Skin of body (tissue), 2 donors: ENCODE results near the gene CPN2. TPM values are rescaled to one million over a fixed set of nuclear protein-coding genes. Genes with fewer than 3 reads are reported as not detected.

Experiments used
- DNase-seq: peaks from one replicate; lab custom pipeline; 2025; lab: John Stamatoyannopoulos, UW
- total RNA-seq: library from RNA; depleted of rRNA; stranded (reverse); fragments of >200 nt; gene quantifications from one replicate; pipeline ENCODE4 v1.2.3, GENCODE V29; 2014

The CPN2 gene
- total RNA-seq, 1 donor from 2014 or later = 0.10 TPM

GRCh38 chr3:194381460-194381875 lies 30.3 kb upstream of the CPN2 start:
- DNase-seq = no peak

GRCh38 chr3:194380326-194380725 lies 29.2 kb upstream of the CPN2 start:
- DNase-seq = no peak

GRCh38 chr3:194379651-194380050 lies 28.5 kb upstream of the CPN2 start:
- no peak for DNase-seq

- no peak for DNase-seq
These were observed 28.1 kb upstream of the CPN2 start for GRCh38 chr3:194379231-194379630.

- DNase-seq = no peak
These were observed 26.6 kb upstream of the CPN2 start for GRCh38 chr3:194377708-194378107.

- no peak for DNase-seq
These were observed 25.1 kb upstream of the CPN2 start for GRCh38 chr3:194376241-194376560.

- no peak for DNase-seq
These were observed 24.5 kb upstream of the CPN2 start for GRCh38 chr3:194375473-194376240.

GRCh38 chr3:194374935-194375334 lies 23.8 kb upstream of the CPN2 start:
- DNase-seq = no peak

GRCh38 chr3:194373899-194374298 lies 22.8 kb upstream of the CPN2 start:
- DNase-seq = no peak

- DNase-seq = no peak
These were observed 21.9 kb upstream of the CPN2 start for GRCh38 chr3:194373028-194373427.

GRCh38 chr3:194370753-194371152 lies 19.6 kb upstream of the CPN2 start:
- no peak for DNase-seq

GRCh38 chr3:194369522-194370279 lies 18.6 kb upstream of the CPN2 start, which contains the start of gene LRRC15:
TSS of gene LRRC15 (minus strand) at chr3:194369743. CDS start at chr3:194361043, 8,700 bp downstream.
- no peak for DNase-seq

- no peak for DNase-seq
These were observed 17.8 kb upstream of the CPN2 start for GRCh38 chr3:194368918-194369317.

GRCh38 chr3:194367992-194368841 lies 17.1 kb upstream of the CPN2 start:
- no peak for DNase-seq

- no peak for DNase-seq
These were observed 14.9 kb upstream of the CPN2 start for GRCh38 chr3:194365978-194366490.

- no peak for DNase-seq
These were observed 14.4 kb upstream of the CPN2 start for GRCh38 chr3:194365526-194365925.

GRCh38 chr3:194364652-194365434 lies 13.7 kb upstream of the CPN2 start:
- DNase-seq = peak; percentile 86

- DNase-seq = no peak
These were observed 13.2 kb upstream of the CPN2 start for GRCh38 chr3:194364314-194364651.

- no peak for DNase-seq
These were observed 9.4 kb upstream of the CPN2 start for GRCh38 chr3:194360568-194360967.

- DNase-seq = peak; percentile 45
These were observed 6.6 kb upstream of the CPN2 start for GRCh38 chr3:194357681-194358080.

GRCh38 chr3:194355379-194355778 lies 4.3 kb upstream of the CPN2 start:
- no peak for DNase-seq
